Osteoblast (primary cell): ENCODE results near the gene TSPAN33. TPM values are rescaled to one million over a fixed set of nuclear protein-coding genes. Genes with fewer than 3 reads are reported as not detected.

ENCODE experiments used
- DNase-seq: peaks from one replicate; pipeline ENCODE4 v3.0.0; 2011; ENCODE audit warnings: low spot score, mixed read lengths; ENCODE audit not compliant: insufficient read length; ENCODE audit errors: missing footprints
- H2AFZ ChIP-seq: 2 replicates; pipeline ENCODE4 v1.6.0; 2011; ENCODE audit warnings: mild to moderate bottlenecking, low read length
- H3K27ac ChIP-seq: 2 replicates; pipeline ENCODE4 v1.5.1; 2011; ENCODE audit warnings: mild to moderate bottlenecking, low read depth, low read length, moderate library complexity
- H3K27me3 ChIP-seq: 2 replicates; pipeline ENCODE4 v1.6.0; 2012; ENCODE audit warnings: mild to moderate bottlenecking, control low read depth, inconsistent platforms, low read length, moderate library complexity; ENCODE audit not compliant: insufficient read depth
- H3K36me3 ChIP-seq: 2 replicates; pipeline ENCODE4 v1.5.1; 2011; ENCODE audit warnings: mild to moderate bottlenecking, low read length, control low read depth, moderate library complexity; ENCODE audit not compliant: insufficient read depth
- H3K4me1 ChIP-seq: 2 replicates; pipeline ENCODE4 v1.5.1; 2011; ENCODE audit warnings: mild to moderate bottlenecking, low read length, control low read depth, moderate library complexity; ENCODE audit not compliant: insufficient read depth
- H3K4me2 ChIP-seq: 2 replicates; pipeline ENCODE4 v1.6.0; 2011; ENCODE audit warnings: mild to moderate bottlenecking, low read length; ENCODE audit not compliant: insufficient read depth
- H3K4me3 ChIP-seq: fragments of 200-600 bp; sonication (generic); 3 replicates; pipeline ENCODE4 v1.5.1; 2012; ENCODE audit warnings: mild to moderate bottlenecking, low read length, inconsistent platforms; ENCODE audit not compliant: insufficient read depth
- H3K79me2 ChIP-seq: 2 replicates; pipeline ENCODE4 v1.6.0; 2012; ENCODE audit warnings: mild to moderate bottlenecking, low read length, control low read depth, inconsistent platforms; ENCODE audit not compliant: insufficient read depth
- H3K9me3 ChIP-seq: 2 replicates; pipeline ENCODE4 v1.5.1; 2011; ENCODE audit warnings: low read depth, low read length, control low read depth
- H4K20me1 ChIP-seq: 2 replicates; pipeline ENCODE4 v1.6.0; 2012; ENCODE audit warnings: mild to moderate bottlenecking, low read length, control low read depth; ENCODE audit not compliant: insufficient read depth
- total RNA-seq: library from RNA; depleted of rRNA; stranded (reverse); fragments of >200 nt; gene quantifications from 2 replicates; pipeline ENCODE4 v1.2.3, GENCODE V29; 2012
- TF ChIP-seq, protein P1 (sequence below): IDR thresholded peaks from 2 replicates; pipeline ENCODE4 v1.5.1; 2011; ENCODE audit warnings: mild to moderate bottlenecking, low read depth, low read length, moderate library complexity; ENCODE audit errors: extremely low read depth

The TSPAN33 gene
- total RNA-seq, 1 donor: 0.36 TPM

GRCh38 chr7:129122078-129122750 is 22.3 kb upstream of the TSPAN33 start:
- H3K27me3 ChIP-seq: peaks cover 22% of the 10 kb centered on the region
- no peaks in the 10 kb centered on the region for H4K20me1 ChIP-seq
- no peak overlapping the region for H3K4me3 ChIP-seq
- no peak for DNase-seq
- H3K4me1 ChIP-seq: no peaks in the 10 kb centered on the region
- no peak overlapping the region for H2AFZ ChIP-seq
- H3K4me2 ChIP-seq: no peak overlapping the region
- H3K79me2 ChIP-seq: no peaks in the 10 kb centered on the region
- H3K9me3 ChIP-seq: no peaks in the 10 kb centered on the region
- no peaks in the 10 kb centered on the region for H3K36me3 ChIP-seq
- no peak overlapping the region for H3K27ac ChIP-seq
- TF ChIP-seq, protein P1, sequence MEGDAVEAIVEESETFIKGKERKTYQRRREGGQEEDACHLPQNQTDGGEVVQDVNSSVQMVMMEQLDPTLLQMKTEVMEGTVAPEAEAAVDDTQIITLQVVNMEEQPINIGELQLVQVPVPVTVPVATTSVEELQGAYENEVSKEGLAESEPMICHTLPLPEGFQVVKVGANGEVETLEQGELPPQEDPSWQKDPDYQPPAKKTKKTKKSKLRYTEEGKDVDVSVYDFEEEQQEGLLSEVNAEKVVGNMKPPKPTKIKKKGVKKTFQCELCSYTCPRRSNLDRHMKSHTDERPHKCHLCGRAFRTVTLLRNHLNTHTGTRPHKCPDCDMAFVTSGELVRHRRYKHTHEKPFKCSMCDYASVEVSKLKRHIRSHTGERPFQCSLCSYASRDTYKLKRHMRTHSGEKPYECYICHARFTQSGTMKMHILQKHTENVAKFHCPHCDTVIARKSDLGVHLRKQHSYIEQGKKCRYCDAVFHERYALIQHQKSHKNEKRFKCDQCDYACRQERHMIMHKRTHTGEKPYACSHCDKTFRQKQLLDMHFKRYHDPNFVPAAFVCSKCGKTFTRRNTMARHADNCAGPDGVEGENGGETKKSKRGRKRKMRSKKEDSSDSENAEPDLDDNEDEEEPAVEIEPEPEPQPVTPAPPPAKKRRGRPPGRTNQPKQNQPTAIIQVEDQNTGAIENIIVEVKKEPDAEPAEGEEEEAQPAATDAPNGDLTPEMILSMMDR: no peak

DNA sequence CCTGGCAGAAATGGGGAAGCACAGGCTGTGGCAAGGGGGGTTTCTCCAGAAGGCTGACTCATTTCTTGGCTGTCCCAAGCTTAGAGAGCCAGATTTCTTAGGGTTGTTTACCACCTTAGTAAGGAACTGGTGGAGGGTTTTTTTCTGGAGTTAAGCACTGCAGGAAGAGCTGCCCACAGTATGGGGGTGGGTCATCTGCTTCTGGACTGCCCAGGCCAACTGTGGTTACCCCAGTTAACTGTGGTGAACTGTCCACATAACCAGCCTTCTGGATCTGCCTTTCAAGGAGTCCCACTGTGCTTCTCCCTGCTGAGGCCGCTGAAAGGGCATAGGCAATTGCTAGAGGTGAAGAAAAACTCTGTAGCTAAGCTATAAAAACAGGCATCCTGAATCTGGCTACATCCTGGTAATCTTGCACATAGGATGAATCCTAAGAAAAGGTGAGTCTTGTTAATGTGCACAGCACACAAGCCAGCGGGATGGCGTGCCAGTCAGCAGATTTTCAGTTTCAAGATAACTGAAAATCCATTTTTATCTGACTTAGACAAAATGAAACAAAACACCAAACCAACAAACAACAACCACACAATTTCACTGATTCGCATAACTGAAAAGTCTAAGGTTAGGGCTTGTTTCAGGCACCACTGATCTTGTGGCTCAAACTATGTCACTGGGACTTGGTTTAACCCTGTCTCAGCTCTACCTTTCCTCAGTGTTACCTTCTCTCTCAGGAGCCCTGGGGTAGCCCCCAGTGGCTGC is 21.6 kb upstream of the TSPAN33 start:
- H3K4me2 ChIP-seq: no peak overlapping the region
- TF ChIP-seq, protein P1: no peak
- H3K27ac ChIP-seq: no peak overlapping the region
- peak; percentile 53 for DNase-seq
- H3K79me2 ChIP-seq: no peaks in the 10 kb centered on the region
- H3K4me1 ChIP-seq: no peaks in the 10 kb centered on the region
- H4K20me1 ChIP-seq: no peaks in the 10 kb centered on the region
- H3K9me3 ChIP-seq: no peaks in the 10 kb centered on the region
- H2AFZ ChIP-seq: no peak overlapping the region
- no peaks in the 10 kb centered on the region for H3K36me3 ChIP-seq
- no peak overlapping the region for H3K4me3 ChIP-seq
- peaks cover 22% of the 10 kb centered on the region for H3K27me3 ChIP-seq

DNA sequence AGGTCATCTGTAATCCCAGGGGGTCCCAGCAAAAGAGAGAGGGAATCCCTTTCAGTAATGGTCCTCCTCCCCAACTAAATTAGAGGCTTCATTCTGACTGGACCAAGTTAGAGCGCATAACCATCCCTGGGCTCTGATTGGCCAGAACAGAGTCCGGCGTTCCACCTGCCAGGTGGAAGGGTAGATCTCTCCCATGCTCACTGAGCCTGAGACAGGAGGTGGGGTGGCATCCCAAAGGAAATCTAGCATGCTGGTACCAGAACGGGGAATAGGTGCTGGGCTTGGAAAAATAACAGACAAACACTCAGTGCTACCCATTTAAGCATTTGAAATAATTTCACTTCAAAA is 21.0 kb upstream of the TSPAN33 start:
- Histone ChIP-seq H3K4me3 (no peak overlapping the region), H3K27me3 (peaks cover 22% of the 10 kb centered on the region), H3K4me1 (no peaks in the 10 kb centered on the region), H4K20me1 (no peaks in the 10 kb centered on the region), H3K9me3 (no peaks in the 10 kb centered on the region), H3K27ac (no peak overlapping the region), H3K79me2 (no peaks in the 10 kb centered on the region), H2AFZ (no peak overlapping the region), H3K36me3 (no peaks in the 10 kb centered on the region), H3K4me2 (no peak overlapping the region)
- no peak for DNase-seq
- TF ChIP-seq, protein P1: no peak

GRCh38 chr7:129126314-129126713 is 18.2 kb upstream of the TSPAN33 start:
- no peaks in the 10 kb centered on the region for H3K4me1 ChIP-seq
- DNase-seq: no peak
- no peaks in the 10 kb centered on the region for H3K9me3 ChIP-seq
- H4K20me1 ChIP-seq: no peaks in the 10 kb centered on the region
- peaks cover 22% of the 10 kb centered on the region for H3K27me3 ChIP-seq
- H3K79me2 ChIP-seq: no peaks in the 10 kb centered on the region
- TF ChIP-seq, protein P1: no peak
- no peaks in the 10 kb centered on the region for H3K36me3 ChIP-seq
- H3K27ac ChIP-seq: no peak overlapping the region
- no peak overlapping the region for H3K4me2 ChIP-seq
- H3K4me3 ChIP-seq: no peak overlapping the region
- H2AFZ ChIP-seq: no peak overlapping the region
